Epithelial cell of proximal tubule (primary cell): ENCODE results near the gene PCCA. TPM values are rescaled to one million over a fixed set of nuclear protein-coding genes. Genes with fewer than 3 reads are reported as not detected.
A peak's percentile ranks its signal among the peaks of the same experiment; 100 is the strongest.
"Not testable (repeated sequence)": the region's sequence is repeated elsewhere in the genome, so short reads cannot be mapped to it uniquely, and the experiment has no call there.

Source experiments
- DNase-seq: peaks from one replicate; pipeline ENCODE4 v3.0.0-alpha.2; 2011; ENCODE audit warnings: low read depth
- H3K4me3 ChIP-seq: 2 replicates; pipeline ENCODE4 v1.5.1; 2011; ENCODE audit warnings: low read depth, mild to moderate bottlenecking, low read length
- CTCF ChIP-seq: conservative IDR thresholded peaks from 2 replicates; pipeline ENCODE4 v1.5.1; 2012; ENCODE audit warnings: low read depth, mild to moderate bottlenecking, low read length
- total RNA-seq: library from RNA; depleted of rRNA; stranded (reverse); fragments of >200 nt; gene quantifications from 2 replicates; pipeline ENCODE4 v1.2.3, GENCODE V29; 2015

The PCCA gene
- total RNA-seq, 1 donor from 2014 or later = 17.8 TPM

- peak; percentile 26 for DNase-seq
- no peak overlapping the region for H3K4me3 ChIP-seq
- TF ChIP-seq CTCF = no peak
Measured at GRCh38 chr13:100156788-100157187, 67.9 kb downstream of the PCCA start.

DNA sequence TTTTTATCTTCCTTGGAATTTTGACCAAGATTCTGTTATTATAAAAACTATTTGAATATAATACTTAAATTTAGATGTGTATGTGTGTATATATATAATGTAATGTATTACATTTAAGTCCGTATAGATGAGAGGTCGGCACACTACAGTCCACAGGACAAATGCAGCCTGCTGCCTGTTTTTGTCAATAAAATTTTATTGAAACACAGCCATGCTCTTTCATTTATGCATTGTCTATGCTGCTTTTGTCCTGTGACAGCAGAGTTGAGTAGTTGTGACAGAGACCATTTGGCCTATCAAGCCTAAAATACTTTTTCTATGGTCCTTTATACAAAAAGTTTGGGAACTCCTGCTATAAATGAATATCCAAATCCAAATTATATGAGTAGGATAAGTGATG is 69.7 kb downstream of the PCCA start:
- no peak overlapping the region for H3K4me3 ChIP-seq
- TF ChIP-seq CTCF = no peak
- no peak for DNase-seq

DNA sequence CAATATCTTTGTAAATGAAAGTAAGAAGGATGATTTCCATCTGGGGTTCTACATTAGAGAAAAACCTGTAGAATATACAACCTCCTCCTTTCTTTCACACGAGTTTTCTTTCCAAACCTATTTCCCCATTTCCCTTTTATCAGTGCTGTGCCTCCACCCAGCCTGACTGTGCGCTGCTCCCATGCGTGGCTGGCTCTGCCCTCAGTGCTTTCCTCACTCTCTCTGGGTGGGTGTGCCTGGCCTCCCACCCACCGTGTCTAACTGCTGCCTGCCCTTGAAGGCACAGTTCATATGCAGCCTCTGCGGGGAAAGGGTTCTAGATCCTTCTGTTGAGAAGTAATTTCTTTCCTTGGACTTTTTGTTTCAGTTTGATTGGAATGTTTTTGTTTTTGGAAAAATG is 70.7 kb downstream of the PCCA start:
- H3K4me3 ChIP-seq = no peak overlapping the region
- DNase-seq = no peak
- TF ChIP-seq CTCF = no peak

DNA sequence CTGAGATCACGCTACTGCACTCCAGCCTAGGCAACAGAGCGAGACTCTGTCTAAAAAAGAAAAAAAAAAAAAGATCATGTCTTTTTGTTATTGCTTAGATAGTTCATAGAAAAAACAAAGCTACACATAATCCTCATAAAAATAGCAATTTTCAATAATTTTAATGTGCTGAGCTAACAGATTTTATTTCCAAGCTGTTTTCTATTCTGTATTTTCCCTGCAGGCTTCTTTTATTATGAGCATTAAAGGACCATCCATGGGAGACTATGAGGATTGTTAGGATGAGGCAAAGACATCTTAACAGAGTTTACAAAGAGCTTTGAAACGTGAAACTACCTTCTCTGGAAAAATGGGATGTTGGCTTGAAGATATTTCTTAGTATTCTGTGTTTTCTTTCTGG is 71.6 kb downstream of the PCCA start:
- H3K4me3 ChIP-seq = no peak overlapping the region
- TF ChIP-seq CTCF = no peak
- DNase-seq = no peak

DNA sequence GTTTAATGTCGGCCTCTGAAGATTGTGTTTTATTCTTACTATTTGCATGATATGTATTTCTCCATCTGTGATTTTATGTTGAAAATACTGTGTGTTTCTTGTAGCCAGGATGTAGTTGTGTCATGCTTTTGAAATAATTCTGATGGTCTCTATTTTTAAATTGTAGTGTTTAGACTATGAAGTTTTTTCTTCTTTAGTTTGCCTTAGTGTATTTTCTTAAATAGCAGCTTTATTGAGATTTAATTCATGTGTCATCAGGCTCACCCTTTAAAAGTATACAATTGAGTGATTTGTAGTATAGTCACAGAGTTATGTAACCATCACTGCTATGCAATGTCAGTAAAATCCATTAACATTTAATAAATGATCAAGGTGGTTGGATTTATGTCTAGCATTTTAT is 74.5 kb downstream of the PCCA start:
- H3K4me3 ChIP-seq = no peak overlapping the region
- no peak for DNase-seq
- TF ChIP-seq CTCF = no peak

- DNase-seq = no peak
- H3K4me3 ChIP-seq = no peak overlapping the region
- no peak for TF ChIP-seq CTCF
Measured at GRCh38 chr13:100173203-100173602, 84.3 kb downstream of the PCCA start.

GRCh38 chr13:100174455-100174854 is 85.6 kb downstream of the PCCA start:
- not testable (repeated sequence) for DNase-seq, H3K4me3 ChIP-seq
